Measurements from ENCODE around the gene MYO1D.

DNA sequence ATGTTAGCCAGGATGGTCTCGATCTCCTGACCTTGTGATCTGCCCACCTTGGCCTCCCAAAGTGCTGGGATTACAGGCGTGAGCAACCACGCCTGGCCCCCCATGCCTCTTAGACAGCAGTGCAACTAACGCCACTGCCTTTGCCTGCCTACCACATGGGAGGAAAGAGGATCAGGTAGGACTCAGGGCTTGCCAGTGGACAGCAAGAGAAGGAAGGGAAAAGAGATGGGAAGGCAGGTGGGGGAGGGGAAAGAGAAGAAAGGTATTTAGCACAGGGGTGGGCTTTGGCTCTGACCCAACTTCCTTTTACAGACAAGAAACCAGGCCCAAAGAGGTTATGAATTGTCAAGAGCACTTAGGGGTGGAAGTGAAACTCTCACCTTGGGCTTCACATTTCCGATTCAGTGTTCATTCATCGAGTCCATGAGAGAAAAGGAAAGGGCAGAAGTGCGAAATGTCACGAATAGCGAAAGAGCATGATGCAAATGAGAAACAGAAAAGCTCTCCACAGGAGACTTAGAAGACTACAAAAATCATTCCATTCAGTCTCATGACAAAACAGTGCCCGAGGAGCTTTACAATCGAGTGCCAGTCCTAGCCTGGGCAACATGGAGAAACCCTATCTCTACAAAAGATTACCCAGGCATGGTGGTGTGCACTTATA is 353.8 kb downstream of the MYO1D start:
- TF ChIP-seq, protein P1, sequence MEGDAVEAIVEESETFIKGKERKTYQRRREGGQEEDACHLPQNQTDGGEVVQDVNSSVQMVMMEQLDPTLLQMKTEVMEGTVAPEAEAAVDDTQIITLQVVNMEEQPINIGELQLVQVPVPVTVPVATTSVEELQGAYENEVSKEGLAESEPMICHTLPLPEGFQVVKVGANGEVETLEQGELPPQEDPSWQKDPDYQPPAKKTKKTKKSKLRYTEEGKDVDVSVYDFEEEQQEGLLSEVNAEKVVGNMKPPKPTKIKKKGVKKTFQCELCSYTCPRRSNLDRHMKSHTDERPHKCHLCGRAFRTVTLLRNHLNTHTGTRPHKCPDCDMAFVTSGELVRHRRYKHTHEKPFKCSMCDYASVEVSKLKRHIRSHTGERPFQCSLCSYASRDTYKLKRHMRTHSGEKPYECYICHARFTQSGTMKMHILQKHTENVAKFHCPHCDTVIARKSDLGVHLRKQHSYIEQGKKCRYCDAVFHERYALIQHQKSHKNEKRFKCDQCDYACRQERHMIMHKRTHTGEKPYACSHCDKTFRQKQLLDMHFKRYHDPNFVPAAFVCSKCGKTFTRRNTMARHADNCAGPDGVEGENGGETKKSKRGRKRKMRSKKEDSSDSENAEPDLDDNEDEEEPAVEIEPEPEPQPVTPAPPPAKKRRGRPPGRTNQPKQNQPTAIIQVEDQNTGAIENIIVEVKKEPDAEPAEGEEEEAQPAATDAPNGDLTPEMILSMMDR (conservative IDR thresholded peaks at IDR 0.05; ENCODE audit: low read depth, low read length) = no peak
- no peak for TF ChIP-seq EZH2 (IDR thresholded peaks at IDR 0.05; ENCODE audit: low read length, unreplicated experiment)
